ENCODE results near the gene TRMT11. TPM values are rescaled to one million over a fixed set of nuclear protein-coding genes. Genes with fewer than 3 reads are reported as not detected.

The TRMT11 gene
- total and polyA plus RNA-seq, 2 of the 13 experiments (the other 11 are each of a cell fraction or from before 2014, with no cell fraction given) = 42.2 to 81.9 TPM

- TF ChIP-seq USF2 (IDR thresholded peaks at IDR 0.05; ENCODE audit: low read depth, low read length) (peak; percentile 54), USF2 (CRISPR knock-in tag; IDR thresholded peaks at IDR 0.05; ENCODE audit: borderline replicate concordance) (peak; percentile 65; the same call in 1 of the 2 replicates), AKAP8 (CRISPR knock-in tag; IDR thresholded peaks at IDR 0.05) (no peak), ZNF484 (CRISPR knock-in tag; IDR thresholded peaks at IDR 0.05; ENCODE audit: borderline replicate concordance, low read depth) (no peak), MNT (IDR thresholded peaks at IDR 0.05) (0 out of 2 replicates have a peak, but pooled peaks have one; percentile 5), SAP130 (CRISPR knock-in tag; IDR thresholded peaks at IDR 0.05; ENCODE audit: low read depth) (peak; percentile 47), ZBTB20 (CRISPR knock-in tag; IDR thresholded peaks at IDR 0.05; ENCODE audit: borderline replicate concordance, low read depth) (0 out of 2 replicates have a peak, but pooled peaks have one; percentile 46), TEAD3 (CRISPR knock-in tag; optimal IDR thresholded peaks at IDR 0.05; ENCODE audit: borderline replicate concordance) (peak; percentile 58), ZBTB3 (CRISPR knock-in tag; IDR thresholded peaks at IDR 0.05; ENCODE audit: borderline replicate concordance, low read depth) (no peak), HOMEZ (CRISPR knock-in tag; IDR thresholded peaks at IDR 0.05; ENCODE audit: low read depth) (0 out of 2 replicates have a peak, but pooled peaks have one; percentile 11), POLR2AphosphoS5 (IDR thresholded peaks at IDR 0.05; ENCODE audit: low read depth, low read length) (peak; percentile 53)
Measured at GRCh38 chr6:125957845-125958244, 28.5 kb upstream of the TRMT11 start (continued).

Measured in HepG2 (cell line).